A673 (cell line): ENCODE measurements around the gene SIDT2. TPM values are rescaled to one million over a fixed set of nuclear protein-coding genes. Genes with fewer than 3 reads are reported as not detected.

Experiments
- BruUV-seq: library from RNA; stranded (reverse); fragments of 400-500 nt; replicated peaks from 2 replicates; lab custom pipeline; 2021; lab: Mats Ljungman, UMichigan
- CTCF ChIA-PET: fragments of 300-600 bp; sonication (Branson Sonifier 250); formaldehyde crosslinking; loops from one replicate; lab custom pipeline; 2022; ENCODE audit warnings: antibody characterized with exemption; lab: Charles Lee
- POLR2A ChIA-PET: fragments of 300-600 bp; sonication (Branson Sonifier 250); formaldehyde crosslinking; loops from one replicate; lab custom pipeline; 2022; ENCODE audit warnings: antibody characterized with exemption; ENCODE audit not compliant: low non-redundant PET; lab: Charles Lee
- DNase-seq: peaks from one replicate; pipeline ENCODE4 v3.0.0-alpha.2; 2015; ENCODE audit warnings: low spot score
- H3K27ac ChIP-seq: fragments of 200-600 bp; sonication (generic); 2 replicates; pipeline ENCODE4 v1.5.1; 2016; ENCODE audit warnings: mixed run types, low read depth, mild to moderate bottlenecking, mixed read lengths, antibody characterized with exemption, low read length; ENCODE audit not compliant: poor library complexity, severe bottlenecking
- H3K27me3 ChIP-seq: fragments of 200-600 bp; sonication (generic); replicated peaks from 2 replicates; pipeline ENCODE4 v1.6.1; 2017; ENCODE audit warnings: mixed run types, low read depth, mild to moderate bottlenecking, mixed read lengths, antibody characterized with exemption, low read length; ENCODE audit not compliant: insufficient read depth, poor library complexity
- H3K36me3 ChIP-seq: fragments of 200-600 bp; sonication (generic); 2 replicates; pipeline ENCODE4 v1.6.1; 2016; ENCODE audit warnings: mixed run types, mild to moderate bottlenecking, mixed read lengths, antibody characterized with exemption, low read length; ENCODE audit not compliant: insufficient read depth, poor library complexity, severe bottlenecking
- H3K4me1 ChIP-seq: fragments of 200-600 bp; sonication (generic); 2 replicates; pipeline ENCODE4 v1.6.1; 2017; ENCODE audit warnings: mixed run types, mild to moderate bottlenecking, mixed read lengths, antibody characterized with exemption, low read length; ENCODE audit not compliant: insufficient read depth, poor library complexity, severe bottlenecking
- H3K4me3 ChIP-seq: fragments of 200-600 bp; sonication (generic); 2 replicates; pipeline ENCODE4 v1.5.1; 2016; ENCODE audit warnings: low read depth, mixed run types, mild to moderate bottlenecking, mixed read lengths, low read length; ENCODE audit not compliant: poor library complexity, severe bottlenecking
- H3K9me3 ChIP-seq: fragments of 200-600 bp; sonication (generic); 2 replicates; pipeline ENCODE4 v1.6.1; 2016; ENCODE audit warnings: mixed run types, low read depth, mild to moderate bottlenecking, mixed read lengths, antibody characterized with exemption, low read length; ENCODE audit not compliant: poor library complexity, severe bottlenecking
- CTCF ChIP-seq: fragments of 300-800, 200-600 bp; sonication (generic); conservative IDR thresholded peaks from 2 replicates; pipeline ENCODE4 v1.5.1; 2017; ENCODE audit warnings: low read depth, mild to moderate bottlenecking, antibody characterized with exemption, low read length, moderate library complexity, mixed read lengths
- EZH2 ChIP-seq: fragments of 200-600 bp; sonication (generic); IDR thresholded peaks from 2 replicates; pipeline ENCODE4 v1.6.1; 2017; ENCODE audit warnings: borderline replicate concordance, low read depth, mild to moderate bottlenecking, mixed read lengths, antibody characterized with exemption, low read length; ENCODE audit not compliant: poor library complexity, severe bottlenecking
- intact Hi-C: fragments of 100-400 bp; cut with micrococcal nuclease; formaldehyde crosslinking; loops from one replicate; pipeline ENCODE4 v1.10.0; 2022; ENCODE audit not compliant: unreplicated experiment
- total RNA-seq: library from RNA; stranded (reverse); gene quantifications from 2 replicates; pipeline ENCODE4 v1.2.3, GENCODE V29; 2021

SIDT2 gene
- total RNA-seq, 1 experiment from 2014 or later, result 33.5 TPM

- intact Hi-C loops, result no loop called here
- ChIA-PET CTCF (no interaction called here), POLR2A (interaction anchor here (0.7 kb wide), 1 partner anchor 1568 kb away, joined by 9 read pairs; no protein-coding TSS in a partner anchor)
- peaks cover 6% of the 10 kb centered on the region for H3K36me3 ChIP-seq
- no peaks in the 10 kb centered on the region for H3K9me3 ChIP-seq
- no peak for DNase-seq
- no peak for TF ChIP-seq CTCF
- TF ChIP-seq EZH2, result no peak
- no peak overlapping the region for H3K4me3 ChIP-seq
- no TSS peak for BruUV-seq
- H3K27me3 ChIP-seq, result no peaks in the 10 kb centered on the region
- no peaks in the 10 kb centered on the region for H3K4me1 ChIP-seq
- H3K27ac ChIP-seq, result no peak overlapping the region
Measured at GRCh38 chr11:117212697-117213355, 34.3 kb downstream of the SIDT2 start.

GRCh38 chr11:117214404-117215110 is 36.0 kb downstream of the SIDT2 start:
- POLR2A ChIA-PET, result no interaction called here
- intact Hi-C loops, result no loop called here
- H3K4me1 ChIP-seq, result no peaks in the 10 kb centered on the region
- H3K27ac ChIP-seq, result no peak overlapping the region
- TF ChIP-seq CTCF, result no peak
- no peak for TF ChIP-seq EZH2
- no TSS peak for BruUV-seq
- DNase-seq, result no peak
- no peaks in the 10 kb centered on the region for H3K9me3 ChIP-seq
- H3K4me3 ChIP-seq, result no peak overlapping the region
- peaks cover 10% of the 10 kb centered on the region for H3K36me3 ChIP-seq
- H3K27me3 ChIP-seq, result no peaks in the 10 kb centered on the region
- CTCF ChIA-PET, result no interaction called here

GRCh38 chr11:117217141-117218084 is 38.9 kb downstream of the SIDT2 start:
- BruUV-seq, result no TSS peak
- Histone ChIP-seq H3K27me3 (no peaks in the 10 kb centered on the region), H3K4me1 (peaks cover 21% of the 10 kb centered on the region), H3K27ac (no peak overlapping the region), H3K9me3 (no peaks in the 10 kb centered on the region), H3K4me3 (no peak overlapping the region), H3K36me3 (peaks cover 10% of the 10 kb centered on the region)
- ChIA-PET POLR2A (interaction anchor here (0.6 kb wide), 1 partner anchor 1935 kb away, joined by 4 read pairs; no protein-coding TSS in a partner anchor), CTCF (no interaction called here)
- TF ChIP-seq CTCF (no peak), EZH2 (no peak)
- intact Hi-C loops, result no loop called here
- DNase-seq, result no peak
